SU-DHL-6 (cell line): ENCODE data around the gene MICAL3.

Experiments used
- H2AFZ ChIP-seq: fragments of 200-600 bp; sonication (generic); 2 replicates; pipeline ENCODE4 v1.6.1; 2014; ENCODE audit warnings: low read depth, mild to moderate bottlenecking, moderate library complexity, mixed read lengths, antibody characterized with exemption, low read length; ENCODE audit not compliant: severe bottlenecking
- H3F3A ChIP-seq: fragments of 200-600 bp; shearing (Covaris generic); 2 replicates; pipeline ENCODE4 v1.6.0; 2016; ENCODE audit warnings: antibody characterized with exemption, mild to moderate bottlenecking; ENCODE audit not compliant: insufficient read depth
- H3K27ac ChIP-seq: fragments of 200-600 bp; sonication (generic); 2 replicates; pipeline ENCODE4 v1.5.1; 2016; ENCODE audit warnings: low read depth, mild to moderate bottlenecking, low read length, moderate library complexity, mixed read lengths
- H3K27me3 ChIP-seq: fragments of 200-600 bp; sonication (generic), shearing (Covaris generic); 2 replicates; pipeline ENCODE4 v1.6.0; 2014; ENCODE audit warnings: mild to moderate bottlenecking, low read length
- H3K36me3 ChIP-seq: fragments of 200-600 bp; sonication (generic); 2 replicates; pipeline ENCODE4 v1.6.1; 2014; ENCODE audit warnings: mild to moderate bottlenecking, low read length, mixed read lengths
- H3K4me2 ChIP-seq: fragments of 300-600, 200-600 bp; shearing (Covaris generic), sonication (generic); 2 replicates; pipeline ENCODE4 v1.6.0; 2014; ENCODE audit warnings: low read length, low read depth, mild to moderate bottlenecking; ENCODE audit not compliant: poor library complexity, severe bottlenecking
- H3K4me3 ChIP-seq: fragments of 200-600 bp; sonication (generic); 2 replicates; pipeline ENCODE4 v1.5.1; 2014; ENCODE audit warnings: antibody characterized with exemption, low read length, mild to moderate bottlenecking, mixed read lengths; ENCODE audit not compliant: insufficient read depth, poor library complexity, severe bottlenecking
- H3K79me2 ChIP-seq: fragments of 200-600 bp; sonication (generic); 2 replicates; pipeline ENCODE4 v1.6.1; 2014; ENCODE audit warnings: mild to moderate bottlenecking, low read length, moderate library complexity; ENCODE audit not compliant: insufficient read depth
- H3K9ac ChIP-seq: fragments of 200-600 bp; sonication (generic); 2 replicates; pipeline ENCODE4 v1.7.0; 2014; ENCODE audit warnings: mild to moderate bottlenecking, low read length
- H3K9me2 ChIP-seq: fragments of 200-600 bp; sonication (generic); replicated peaks from 2 replicates; pipeline ENCODE4 v1.6.1; 2014; ENCODE audit warnings: low read length; ENCODE audit not compliant: insufficient read depth
- H3K9me3 ChIP-seq: fragments of 200-600 bp; sonication (generic); 2 replicates; pipeline ENCODE4 v1.6.1; 2014; ENCODE audit warnings: low read length, mixed read lengths; ENCODE audit not compliant: insufficient read depth
- H4K20me1 ChIP-seq: fragments of 200-600 bp; sonication (generic); 2 replicates; pipeline ENCODE4 v1.6.1; 2014; ENCODE audit warnings: low read depth, mild to moderate bottlenecking, antibody characterized with exemption, low read length, moderate library complexity, mixed read lengths
- CTCF ChIP-seq: fragments of 200-600 bp; sonication (generic); IDR thresholded peaks from one replicate; pipeline ENCODE4 v1.5.1; 2017; ENCODE audit warnings: antibody characterized with exemption, mild to moderate bottlenecking, low read length, moderate library complexity; ENCODE audit not compliant: insufficient read depth, poor library complexity, severe bottlenecking
- EZH2phosphoT487 ChIP-seq: fragments of 200-600 bp; sonication (generic), shearing (Covaris generic); conservative IDR thresholded peaks from 2 replicates; pipeline ENCODE4 v1.6.1; 2018; ENCODE audit warnings: mild to moderate bottlenecking, antibody characterized with exemption, low read length, moderate library complexity, mixed read lengths

MICAL3 gene

GRCh38 chr22:17853073-17853472 lies 171.3 kb downstream of the MICAL3 start:
- H3F3A ChIP-seq = no peaks in the 10 kb centered on the region
- no peak for TF ChIP-seq EZH2phosphoT487
- TF ChIP-seq CTCF = no peak
- no peaks in the 10 kb centered on the region for H3K9me2 ChIP-seq
- no peak overlapping the region for H3K4me3 ChIP-seq
- H3K27ac ChIP-seq = no peak overlapping the region
- H3K9ac ChIP-seq = no peak overlapping the region
- no peaks in the 10 kb centered on the region for H3K27me3 ChIP-seq
- no peaks in the 10 kb centered on the region for H3K36me3 ChIP-seq
- H3K9me3 ChIP-seq = no peaks in the 10 kb centered on the region
- H3K4me2 ChIP-seq = no peak overlapping the region
- no peaks in the 10 kb centered on the region for H4K20me1 ChIP-seq
- H2AFZ ChIP-seq = no peak overlapping the region
- no peaks in the 10 kb centered on the region for H3K79me2 ChIP-seq

GRCh38 chr22:17851759-17852158 lies 172.6 kb downstream of the MICAL3 start:
- no peaks in the 10 kb centered on the region for H3K27me3 ChIP-seq
- H3K79me2 ChIP-seq = no peaks in the 10 kb centered on the region
- no peak overlapping the region for H3K27ac ChIP-seq
- H3K9me2 ChIP-seq = no peaks in the 10 kb centered on the region
- H3K9ac ChIP-seq = no peak overlapping the region
- H3K36me3 ChIP-seq = no peaks in the 10 kb centered on the region
- no peaks in the 10 kb centered on the region for H3K9me3 ChIP-seq
- no peak overlapping the region for H3K4me2 ChIP-seq
- no peaks in the 10 kb centered on the region for H3F3A ChIP-seq
- no peaks in the 10 kb centered on the region for H4K20me1 ChIP-seq
- no peak overlapping the region for H2AFZ ChIP-seq
- TF ChIP-seq CTCF (no peak), EZH2phosphoT487 (no peak)
- H3K4me3 ChIP-seq = no peak overlapping the region

- H3K4me3 ChIP-seq = no peak overlapping the region
- H3K79me2 ChIP-seq = no peaks in the 10 kb centered on the region
- no peaks in the 10 kb centered on the region for H3F3A ChIP-seq
- no peak overlapping the region for H3K9ac ChIP-seq
- no peak overlapping the region for H2AFZ ChIP-seq
- H3K9me2 ChIP-seq = no peaks in the 10 kb centered on the region
- no peaks in the 10 kb centered on the region for H3K9me3 ChIP-seq
- no peak overlapping the region for H3K4me2 ChIP-seq
- H3K27me3 ChIP-seq = no peaks in the 10 kb centered on the region
- H4K20me1 ChIP-seq = no peaks in the 10 kb centered on the region
- H3K27ac ChIP-seq = no peak overlapping the region
- TF ChIP-seq CTCF (no peak), EZH2phosphoT487 (no peak)
- no peaks in the 10 kb centered on the region for H3K36me3 ChIP-seq
Measured at GRCh38 chr22:17847360-17848078, 176.8 kb downstream of the MICAL3 start.
